B cell (primary cell): Measurements from ENCODE around the gene ZNF830. TPM values are rescaled to one million over a fixed set of nuclear protein-coding genes. Genes with fewer than 3 reads are reported as not detected.

ENCODE experiments used
- ATAC-seq: fragments of 200-7000 bp; cut with Tn5 transposase; one replicate; pipeline ENCODE4 v1.10.0; 2021; ENCODE audit warnings: low read depth, mild to moderate bottlenecking, moderate number of reproducible peaks, moderate library complexity
- CTCF ChIA-PET: fragments of 350-600 bp; sonication (Branson Sonifier 250); formaldehyde crosslinking; loops from one replicate; lab custom pipeline; 2021; ENCODE audit warnings: antibody characterized with exemption, inconsistent platforms; lab: Charles Lee
- POLR2A ChIA-PET: fragments of 350-600 bp; sonication (Branson Sonifier 250); formaldehyde crosslinking; loops from one replicate; lab custom pipeline; 2021; ENCODE audit warnings: antibody characterized with exemption; lab: Charles Lee
- DNase-seq: peaks from one replicate; pipeline ENCODE4 v3.0.0; 2013
- H2AFZ ChIP-seq: 2 replicates; pipeline ENCODE4 v1.6.1; 2012; ENCODE audit warnings: mild to moderate bottlenecking, low read depth, low read length; ENCODE audit not compliant: insufficient read depth, poor library complexity, severe bottlenecking
- H3K27ac ChIP-seq, 2 donors: 1 replicate in 1 of 2; 2 replicates in 1 of 2; pipeline ENCODE4 v1.5.1; 2012 to 2013; ENCODE audit warnings: low read length in 2 of 2, mild to moderate bottlenecking in 2 of 2, moderate library complexity in 1 of 2
- H3K27me3 ChIP-seq, 4 experiments: fragments of 200-600 bp in 1 of 4; sonication (generic) in 1 of 4; replicated peaks in 1 of 4; 1 replicate in 2 of 4; 2 replicates in 2 of 4; pipeline versions ENCODE4 v1.6.1 to v1.7.0; 2013 to 2016; ENCODE audit warnings: low read length in 3 of 4, mild to moderate bottlenecking in 2 of 4, mixed read lengths in 1 of 4, moderate library complexity in 1 of 4; ENCODE audit not compliant: insufficient read depth in 4 of 4, control insufficient read depth in 3 of 4; ENCODE audit errors: control extremely low read depth in 1 of 4
- H3K36me3 ChIP-seq, 2 experiments: replicated peaks in 1 of 2; 1 replicate in 1 of 2; 2 replicates in 1 of 2; pipeline versions ENCODE4 v1.6.1 to v1.7.1; 2013; ENCODE audit warnings: low read length in 1 of 2; ENCODE audit not compliant: insufficient read depth in 2 of 2, control insufficient read depth in 1 of 2; ENCODE audit errors: control extremely low read depth in 1 of 2, extremely low read depth in 1 of 2
- H3K4me1 ChIP-seq, 2 donors: fragments of 200-600 bp in 1 of 2; sonication (generic) in 1 of 2; 1 replicate in 1 of 2; 2 replicates in 1 of 2; pipeline versions ENCODE4 v1.5.1 to v1.6.1; 2013 to 2017; ENCODE audit warnings: low read length in 2 of 2; ENCODE audit not compliant: control insufficient read depth in 2 of 2, insufficient read depth in 2 of 2
- H3K4me2 ChIP-seq: replicated peaks from 2 replicates; pipeline ENCODE3; 2012; ENCODE audit warnings: mild to moderate bottlenecking, low read depth, low read length; ENCODE audit not compliant: poor library complexity, severe bottlenecking
- H3K4me3 ChIP-seq, 5 experiments: fragments of 200-600 bp in 1 of 5; sonication (generic) in 1 of 5; 1 replicate in 3 of 5; 2 replicates in 2 of 5; pipeline versions ENCODE4 v1.5.1 to v1.7.0; 2011 to 2016; ENCODE audit warnings: low read length in 4 of 5, mild to moderate bottlenecking in 4 of 5, low read depth in 2 of 5, control low read depth in 1 of 5, moderate library complexity in 1 of 5; ENCODE audit not compliant: insufficient read depth in 1 of 5; ENCODE audit errors: control extremely low read depth in 1 of 5, extremely low read depth in 1 of 5
- H3K79me2 ChIP-seq: fragments of 200-600 bp; sonication (generic); one replicate; pipeline ENCODE4 v1.6.0; 2016; ENCODE audit warnings: low read length; ENCODE audit not compliant: control insufficient read depth, insufficient read depth
- H3K9ac ChIP-seq: fragments of 200-600 bp; sonication (generic); 2 replicates; pipeline ENCODE4 v1.6.1; 2017; ENCODE audit warnings: mild to moderate bottlenecking, low read length, moderate library complexity
- H3K9me3 ChIP-seq, 3 donors: one replicate each; pipeline versions ENCODE4 v1.6.1 to v1.7.1; 2013; ENCODE audit warnings: low read length in 2 of 3; ENCODE audit not compliant: control insufficient read depth in 2 of 3, insufficient read depth in 1 of 3; ENCODE audit errors: control extremely low read depth in 1 of 3
- H4K20me1 ChIP-seq: 2 replicates; pipeline ENCODE4 v1.6.0; 2012; ENCODE audit warnings: mild to moderate bottlenecking, low read length; ENCODE audit not compliant: insufficient read depth, control insufficient read depth, poor library complexity, severe bottlenecking
- H3K27ac Mint-ChIP-seq: one replicate; pipeline ENCODE4 v1.8.0; 2021; ENCODE audit warnings: mixed read lengths
- H3K27me3 Mint-ChIP-seq: one replicate; pipeline ENCODE4 v1.8.0; 2021; ENCODE audit warnings: mixed read lengths
- H3K4me1 Mint-ChIP-seq: one replicate; pipeline ENCODE4 v1.8.0; 2021; ENCODE audit warnings: mixed read lengths
- H3K4me3 Mint-ChIP-seq: one replicate; pipeline ENCODE4 v1.8.0; 2021; ENCODE audit warnings: mixed read lengths
- H3K9me3 Mint-ChIP-seq: one replicate; pipeline ENCODE4 v1.8.0; 2022; ENCODE audit warnings: mixed read lengths; ENCODE audit not compliant: insufficient read depth
- CTCF ChIP-seq: fragments of 200-600 bp; IDR thresholded peaks from one replicate; pipeline ENCODE4 v1.8.0; 2022; ENCODE audit warnings: antibody characterized with exemption, mild to moderate bottlenecking
- EZH2 ChIP-seq: IDR thresholded peaks from 2 replicates; pipeline ENCODE4 v1.6.1; 2012; ENCODE audit warnings: borderline replicate concordance, low read depth, mild to moderate bottlenecking, moderate library complexity, low read length; ENCODE audit not compliant: insufficient read depth, poor library complexity, severe bottlenecking
- WGBS: methylation state at CpG from one replicate; pipeline ENCODE4 v1.1.5; 2013; ENCODE audit warnings: missing lambda C conversion rate; ENCODE audit not compliant: insufficient coverage; 5-methylcytosine and 5-hydroxymethylcytosine counted together
- intact Hi-C: fragments of 100-400 bp; cut with micrococcal nuclease; formaldehyde crosslinking; loops from one replicate; pipeline ENCODE4 v1.10.0; 2022
- polyA plus RNA-seq: library from polyadenylated mRNA; depleted of rRNA; stranded (reverse); fragments of >200 nt; gene quantifications from 2 replicates; pipeline ENCODE4 v1.2.3, GENCODE V29; 2012
- total RNA-seq, 2 donors: library from RNA; stranded (reverse); fragments of 120-200 nt in 1 of 2; gene quantifications; 1 replicate in 1 of 2; 2 replicates in 1 of 2; pipeline versions ENCODE4 v1.2.3 to v1.2.4, GENCODE V29; 2013 to 2022

ZNF830 gene
- total and polyA plus RNA-seq, 2 donors (not counting 1 experiment from before 2014, with no cell fraction given): 9.3 to 44.6 TPM

DNA sequence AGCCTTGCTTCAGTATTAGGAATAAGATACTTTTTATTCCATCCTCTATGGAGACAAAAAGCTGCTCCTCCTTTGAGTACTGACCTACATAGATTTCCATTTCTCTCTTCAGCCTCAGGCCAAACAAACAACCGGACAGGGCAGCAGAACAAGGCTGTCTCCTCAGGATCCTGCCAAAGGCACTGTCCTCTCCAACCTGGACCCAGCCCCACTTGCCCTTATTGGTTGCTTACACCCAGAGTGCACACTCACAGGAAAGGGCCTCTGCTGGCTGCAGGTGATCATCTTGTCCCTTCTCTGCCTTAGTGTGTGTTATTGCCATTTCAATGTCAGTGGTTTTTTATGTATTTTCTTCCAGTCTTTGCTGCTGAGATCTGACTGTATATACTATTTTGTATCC, 45.6 kb downstream of the ZNF830 start:
- no peaks in the 10 kb centered on the region for H3K79me2 ChIP-seq
- no peaks in the 10 kb centered on the region for H3K9me3 ChIP-seq
- H3K4me1 ChIP-seq: no peaks in the 10 kb centered on the region
- no peak overlapping the region for H3K4me2 ChIP-seq
- ChIA-PET POLR2A (no interaction called here), CTCF (no interaction called here)
- no peak overlapping the region for H3K4me3 ChIP-seq
- no peaks in the 10 kb centered on the region for H3K27me3 ChIP-seq
- ATAC-seq (no peak), DNase-seq (no peak)
- no peaks in the 10 kb centered on the region for H3K27me3 Mint-ChIP-seq
- H2AFZ ChIP-seq: no peak overlapping the region
- no peak overlapping the region for H3K27ac Mint-ChIP-seq
- no peaks in the 10 kb centered on the region for H3K4me1 Mint-ChIP-seq
- H3K4me3 Mint-ChIP-seq: no peak overlapping the region
- intact Hi-C loops: no loop called here
- H4K20me1 ChIP-seq: no peaks in the 10 kb centered on the region
- TF ChIP-seq CTCF (no peak), EZH2 (no peak)
- peaks cover 5 to 26% of the 10 kb centered on the region in 2 experiments for H3K36me3 ChIP-seq
- WGBS: 100% methylated on average over 1 of the region's 1 CpG
- H3K9ac ChIP-seq: no peak overlapping the region
- H3K9me3 Mint-ChIP-seq: no peaks in the 10 kb centered on the region
- H3K27ac ChIP-seq: no peak overlapping the region

- no peaks in the 10 kb centered on the region for H3K9me3 Mint-ChIP-seq
- no peaks in the 10 kb centered on the region for H3K4me1 Mint-ChIP-seq
- Histone ChIP-seq H3K79me2 (no peaks in the 10 kb centered on the region), H3K9ac (no peak overlapping the region), H4K20me1 (no peaks in the 10 kb centered on the region), H3K4me2 (no peak overlapping the region), H2AFZ (no peak overlapping the region), H3K27me3 (no peaks in the 10 kb centered on the region), H3K9me3 (no peaks in the 10 kb centered on the region), H3K27ac (no peak overlapping the region), H3K4me3 (no peak overlapping the region), H3K4me1 (no peaks in the 10 kb centered on the region), H3K36me3 (peaks cover 6 to 29% of the 10 kb centered on the region in 2 experiments)
- ATAC-seq: no peak
- 71% methylated on average over 1 of the region's 3 CpGs for WGBS
- DNase-seq: no peak
- CTCF ChIA-PET: interaction anchor here (2.3 kb wide), 1 partner anchor 11 kb away, joined by 11 read pairs; no protein-coding TSS in a partner anchor
- TF ChIP-seq EZH2: no peak
- TF ChIP-seq CTCF: no peak
- POLR2A ChIA-PET: no interaction called here
- H3K27ac Mint-ChIP-seq: no peak overlapping the region
- H3K27me3 Mint-ChIP-seq: no peaks in the 10 kb centered on the region
- no peak overlapping the region for H3K4me3 Mint-ChIP-seq
- intact Hi-C loops: loop anchor here (5.0 kb wide), 1 partner anchor 52 kb away; the partner anchor contains the start of gene RFFL
Observed at GRCh38 chr17:35010093-35010492, 48.8 kb downstream of the ZNF830 start.
